Non-pigmented ciliary epithelial cell (primary cell): Measurements from ENCODE around the gene KDM4D.
"Not testable (repeated sequence)": the region's sequence is repeated elsewhere in the genome, so short reads cannot be mapped to it uniquely, and the experiment has no call there.

Experiments used
- DNase-seq: peaks from one replicate; pipeline ENCODE4 v3.0.0-alpha.2; 2010; ENCODE audit warnings: low read depth

The KDM4D gene

DNA sequence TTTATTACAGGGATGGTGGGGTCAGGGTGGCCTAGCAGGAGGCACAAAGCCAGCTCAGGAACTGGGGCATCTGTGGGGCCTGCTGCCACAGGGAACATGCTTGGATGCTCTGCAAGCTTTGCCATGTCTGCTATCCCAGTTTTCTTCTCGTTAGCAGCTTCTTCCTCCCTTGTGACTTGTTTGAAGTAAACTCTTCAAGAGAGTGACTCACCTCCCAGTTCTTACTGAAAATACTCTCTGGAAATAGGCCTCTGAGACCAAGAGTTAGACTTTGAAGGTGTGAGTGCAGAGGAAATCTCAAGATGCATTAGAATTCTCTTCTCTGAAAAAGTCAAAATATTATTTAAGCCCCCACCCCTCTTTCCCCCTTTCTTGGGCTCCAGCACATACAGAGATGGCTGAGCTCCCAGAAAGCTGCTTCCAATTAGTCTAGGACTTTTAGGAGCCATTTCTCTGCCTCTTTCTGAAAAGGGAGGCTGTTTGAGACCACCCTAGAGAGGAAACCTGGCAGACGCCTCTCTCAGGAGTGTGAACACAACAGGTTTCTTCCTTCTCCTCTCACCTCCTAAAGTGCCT is 15.3 kb upstream of the KDM4D start:
- no peak for DNase-seq

GRCh38 chr11:94959179-94959578 is 14.3 kb upstream of the KDM4D start:
- DNase-seq = no peak

DNA sequence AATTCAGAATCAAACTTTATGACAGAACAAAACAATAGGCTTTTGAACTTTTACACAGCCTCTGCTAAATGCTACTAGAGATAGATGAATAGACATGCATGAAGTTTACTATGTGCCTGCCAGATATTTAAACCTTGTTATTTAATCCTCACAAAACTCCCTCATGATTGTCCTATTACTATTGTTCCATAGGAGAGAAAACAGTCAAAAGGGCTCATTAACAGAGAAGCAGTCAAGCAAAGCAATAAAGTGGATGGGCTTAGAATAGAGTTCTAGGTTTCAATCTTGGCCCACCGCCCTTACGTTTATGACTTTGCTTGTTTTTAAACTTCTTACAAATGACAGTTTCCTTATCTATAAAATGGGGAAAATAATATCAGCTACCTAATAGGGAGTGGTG is 13.0 kb upstream of the KDM4D start:
- no peak for DNase-seq

DNA sequence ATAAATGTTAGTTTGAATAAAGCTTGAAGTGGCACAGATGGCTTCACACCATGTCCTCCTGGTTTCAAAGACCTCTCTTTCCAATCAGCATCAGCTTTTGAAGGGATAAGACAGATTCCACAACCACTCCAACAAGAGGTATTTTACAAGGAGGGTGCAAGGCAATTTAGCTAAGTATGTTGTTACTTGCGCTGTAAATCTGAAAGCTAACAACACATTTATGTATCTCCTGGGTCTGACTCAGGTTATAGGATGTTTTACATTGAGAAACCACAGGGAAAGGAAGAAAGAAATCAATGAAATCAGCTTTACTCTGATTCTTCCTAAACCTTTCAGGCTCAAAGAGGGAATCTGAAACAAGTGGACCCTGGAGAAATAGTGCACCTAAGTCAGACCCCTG is 12.3 kb upstream of the KDM4D start:
- no peak for DNase-seq

DNA sequence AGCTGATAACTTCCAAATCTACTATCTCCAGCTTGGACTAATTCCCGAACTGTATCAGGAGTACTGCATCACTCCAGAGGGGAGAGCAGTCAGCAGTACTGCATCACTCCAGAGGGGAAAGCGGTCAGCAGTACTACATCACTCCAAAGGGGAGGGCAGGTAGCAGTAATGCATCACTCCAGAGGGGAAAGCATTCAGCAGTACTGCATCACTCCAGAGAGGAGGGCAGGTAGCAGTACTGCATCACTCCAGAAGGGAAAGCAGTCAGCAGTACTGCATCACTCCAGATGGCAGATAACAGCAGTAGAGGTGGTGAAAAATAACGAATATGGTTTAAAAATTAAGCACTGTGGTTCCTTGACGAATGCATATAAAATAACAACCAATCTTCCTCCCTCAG is 8.6 kb upstream of the KDM4D start:
- no peak for DNase-seq

GRCh38 chr11:94968334-94968958 is 5.1 kb upstream of the KDM4D start:
- DNase-seq = no peak

DNA sequence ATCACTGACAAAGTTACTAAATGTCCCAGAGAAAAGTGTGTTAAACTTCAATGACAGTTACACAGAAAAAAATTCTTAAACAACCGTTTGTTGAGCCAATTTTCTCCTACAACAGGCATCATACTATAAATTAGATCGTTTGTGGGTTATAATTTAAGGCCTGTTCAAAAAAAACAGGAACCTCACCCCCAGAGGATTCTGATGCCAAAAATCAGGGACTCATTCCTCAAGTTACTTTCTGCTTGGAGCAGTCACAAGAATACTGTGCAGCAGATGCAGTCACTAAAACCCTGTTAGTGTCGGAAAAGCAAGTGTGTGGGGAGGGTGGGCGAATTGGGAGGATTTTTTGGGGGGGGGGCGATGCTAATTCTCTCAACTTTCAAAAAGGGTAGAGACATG is 810 bp upstream of the KDM4D start:
- DNase-seq = no peak

DNA sequence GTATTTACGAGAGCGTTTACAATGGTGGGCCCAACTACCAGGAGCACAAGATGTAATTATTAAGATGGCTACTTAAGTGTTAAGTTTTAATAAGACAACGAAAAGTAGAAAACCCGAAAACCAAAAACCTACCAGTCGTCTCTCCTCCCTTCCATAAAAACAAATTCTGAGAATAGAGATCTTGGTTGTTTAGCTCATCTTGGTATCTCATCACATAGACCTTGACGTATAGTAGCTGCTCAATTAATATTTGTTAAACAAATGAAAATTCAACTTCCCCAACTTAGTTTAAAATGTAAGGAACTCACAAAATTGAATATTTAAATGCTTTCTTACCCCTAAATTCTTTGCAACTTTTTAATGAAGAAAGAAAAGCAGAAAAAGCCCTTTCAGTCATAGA is 669 bp downstream of the KDM4D start:
- DNase-seq = no peak

- no peak for DNase-seq
Measured at GRCh38 chr11:94975599-94975998, 2.1 kb downstream of the KDM4D start.

DNA sequence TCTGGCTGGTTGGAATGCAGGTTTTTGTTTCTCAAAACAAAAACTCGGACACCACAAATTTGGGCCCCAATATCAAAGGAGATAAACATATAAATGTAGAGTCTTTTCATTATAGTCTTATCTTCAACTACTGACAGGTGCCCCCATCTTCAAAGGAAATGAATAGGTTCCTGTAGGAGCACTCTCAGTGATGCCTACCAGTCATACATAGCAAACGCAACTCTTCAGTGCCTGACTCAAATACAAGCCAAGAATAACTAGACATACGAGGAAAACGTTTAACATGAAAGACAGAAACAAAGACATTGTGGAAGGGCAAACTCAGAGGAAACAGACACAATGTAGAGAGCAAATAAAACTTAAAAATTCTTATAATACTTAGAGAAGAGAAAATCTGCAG is 13.9 kb downstream of the KDM4D start:
- no peak for DNase-seq

- no peak for DNase-seq
Measured at GRCh38 chr11:94988748-94989147, 15.2 kb downstream of the KDM4D start.

DNA sequence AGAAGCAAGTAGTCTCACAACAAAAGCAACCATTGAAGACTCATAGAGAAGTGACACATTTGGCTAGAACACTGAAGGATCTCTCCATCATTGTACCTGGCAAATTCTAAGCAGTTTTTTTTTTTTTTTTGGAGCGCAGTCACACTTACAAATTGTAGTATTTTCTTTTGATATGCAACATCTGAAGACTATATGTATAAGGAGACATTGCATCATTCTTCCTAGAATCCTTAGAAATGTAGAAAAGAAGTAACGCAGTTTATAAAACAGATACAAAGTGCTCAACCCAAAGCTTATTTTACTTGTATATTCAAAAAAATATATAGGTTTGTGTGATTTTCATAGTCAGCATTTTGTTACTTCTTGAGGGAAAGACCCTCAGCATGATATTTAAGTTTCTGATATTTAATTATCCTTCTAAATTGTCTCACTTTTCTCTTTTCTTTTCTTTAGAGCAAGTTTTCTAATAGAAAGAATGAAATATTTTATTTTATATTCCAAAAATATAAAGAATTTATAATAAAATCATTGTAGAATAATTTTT is 20.0 kb downstream of the KDM4D start:
- no peak for DNase-seq

- DNase-seq = no peak
Measured at GRCh38 chr11:94997437-94997836, 23.9 kb downstream of the KDM4D start.

DNA sequence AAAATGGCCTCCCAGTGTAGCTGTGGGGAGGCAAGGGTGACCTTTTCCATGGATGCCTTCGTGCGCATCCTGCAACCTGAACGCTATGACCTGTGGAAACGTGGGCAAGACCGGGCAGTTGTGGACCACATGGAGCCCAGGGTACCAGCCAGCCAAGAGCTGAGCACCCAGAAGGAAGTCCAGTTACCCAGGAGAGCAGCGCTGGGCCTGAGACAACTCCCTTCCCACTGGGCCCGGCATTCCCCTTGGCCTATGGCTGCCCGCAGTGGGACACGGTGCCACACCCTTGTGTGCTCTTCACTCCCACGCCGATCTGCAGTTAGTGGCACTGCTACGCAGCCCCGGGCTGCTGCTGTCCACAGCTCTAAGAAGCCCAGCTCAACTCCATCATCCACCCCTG is 24.8 kb downstream of the KDM4D start:
- DNase-seq = no peak

- no peak for DNase-seq
Measured at GRCh38 chr11:95003716-95004115, 30.2 kb downstream of the KDM4D start.

DNA sequence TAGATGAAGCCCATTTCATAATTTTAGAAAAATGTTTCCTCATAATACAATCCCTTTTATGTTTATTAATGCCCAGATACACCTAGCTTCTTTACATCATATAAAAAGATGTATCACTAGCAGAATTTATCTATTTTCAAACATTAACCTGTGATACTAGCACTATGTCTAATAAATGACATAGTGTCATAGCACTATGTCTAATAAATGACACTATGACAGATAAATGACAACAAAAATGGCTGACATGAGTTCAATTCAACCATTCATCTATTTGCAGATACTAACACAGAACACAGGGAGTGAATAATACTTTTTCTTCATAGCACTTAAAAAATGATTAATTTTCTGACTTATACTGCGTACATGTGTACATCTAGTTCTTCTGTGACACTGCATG is 32.1 kb downstream of the KDM4D start:
- no peak for DNase-seq

- no peak for DNase-seq
Measured at GRCh38 chr11:95011376-95011775, 37.9 kb downstream of the KDM4D start.

DNA sequence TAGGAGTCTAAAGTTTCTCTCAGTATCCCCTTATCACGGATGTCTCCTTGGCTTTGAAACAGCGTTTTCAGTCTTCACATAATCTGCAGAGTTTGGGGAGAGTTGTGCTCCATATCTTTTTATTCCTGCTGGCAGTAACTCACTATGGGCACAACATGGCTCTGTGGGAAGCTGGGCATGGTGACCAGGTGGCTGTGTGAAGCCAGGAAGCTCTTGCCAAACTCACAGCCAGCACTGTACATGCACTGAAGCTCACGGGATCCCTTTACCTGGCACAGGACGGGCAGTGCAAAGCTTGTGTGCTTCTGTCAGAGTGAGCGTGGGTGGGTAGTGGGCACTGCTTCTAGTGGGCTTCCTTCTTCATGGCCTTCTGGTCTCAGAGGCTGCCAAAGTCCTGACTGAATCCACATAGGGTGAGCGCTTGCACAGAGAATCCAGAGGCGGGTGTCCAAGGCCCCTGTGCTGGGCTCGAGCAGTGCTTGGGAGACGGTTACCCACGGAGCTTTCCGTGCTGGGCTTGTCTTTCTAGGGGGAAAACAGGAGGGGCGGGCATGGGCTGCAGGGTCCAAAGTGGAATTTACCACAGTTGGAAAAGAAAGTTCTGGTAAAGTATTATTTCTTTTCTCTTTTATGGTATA is 40.8 kb downstream of the KDM4D start:
- no peak for DNase-seq

DNA sequence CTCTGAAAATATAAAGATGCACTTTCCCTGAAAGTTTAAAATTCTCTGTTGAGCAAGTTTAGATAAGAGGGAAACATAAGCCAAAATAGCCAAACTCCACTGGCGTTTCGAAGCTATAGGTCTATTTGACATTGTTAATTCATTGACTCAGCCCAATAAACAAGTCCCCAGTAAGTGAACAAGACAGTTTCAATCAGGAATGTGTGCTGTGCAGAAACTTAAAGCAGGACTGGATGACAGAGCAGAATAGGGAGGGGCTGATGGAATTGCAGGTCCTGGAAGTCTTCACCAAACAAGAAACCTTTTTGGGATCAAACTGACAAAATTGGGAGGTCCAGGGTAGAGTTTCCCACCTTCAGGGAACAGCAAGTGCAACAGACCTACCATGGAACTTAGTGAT is 42.6 kb downstream of the KDM4D start:
- DNase-seq = no peak

- not testable (repeated sequence) for DNase-seq
Measured at GRCh38 chr11:95021468-95021867, 48.0 kb downstream of the KDM4D start.

GRCh38 chr11:95024958-95025357 is 51.4 kb downstream of the KDM4D start, which contains the start of gene KDM4E:
TSS of gene KDM4E (plus strand) at chr11:95025258. CDS start at chr11:95025558, 300 bp downstream.
- DNase-seq = no peak

DNA sequence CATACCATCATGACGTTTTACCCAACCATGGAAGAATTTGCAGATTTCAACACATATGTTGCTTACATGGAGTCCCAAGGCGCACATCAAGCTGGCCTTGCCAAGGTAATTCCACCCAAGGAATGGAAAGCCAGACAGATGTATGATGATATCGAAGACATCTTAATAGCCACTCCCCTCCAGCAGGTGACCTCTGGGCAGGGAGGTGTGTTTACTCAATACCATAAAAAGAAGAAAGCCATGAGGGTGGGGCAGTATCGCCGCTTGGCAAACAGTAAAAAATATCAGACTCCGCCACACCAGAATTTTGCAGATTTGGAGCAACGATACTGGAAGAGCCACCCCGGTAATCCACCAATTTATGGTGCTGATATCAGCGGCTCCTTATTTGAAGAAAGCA is 52.1 kb downstream of the KDM4D start:
- not testable (repeated sequence) for DNase-seq

- DNase-seq = no peak
Measured at GRCh38 chr11:95028357-95028756, 54.8 kb downstream of the KDM4D start.

DNA sequence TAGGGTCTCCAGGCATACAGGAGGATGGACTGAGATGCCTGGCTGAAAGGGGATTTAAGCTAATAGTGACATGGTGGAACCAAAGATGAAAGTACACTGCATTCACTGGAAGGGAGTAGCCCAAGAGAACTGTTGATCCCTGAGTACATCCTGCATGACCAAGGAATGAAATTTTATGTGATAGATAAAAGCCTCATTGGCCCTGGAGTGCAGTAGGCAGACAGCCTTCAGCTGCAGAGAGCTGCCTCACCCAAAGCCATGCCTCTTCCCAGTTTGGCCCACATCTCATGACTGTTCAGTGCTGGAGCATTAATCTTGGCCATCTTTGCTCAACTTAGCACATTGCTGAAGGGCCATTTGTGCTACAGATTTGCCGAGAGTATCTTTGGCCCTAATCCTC is 59.5 kb downstream of the KDM4D start:
- no peak for DNase-seq
